ENCODE results near the gene SCAMP1. TPM values are rescaled to one million over a fixed set of nuclear protein-coding genes. Genes with fewer than 3 reads are reported as not detected.
A peak's percentile ranks its signal among the peaks of the same experiment; 100 is the strongest.

The SCAMP1 gene
- total RNA-seq, 1 donor from 2014 or later, result 51.6 TPM

DNA sequence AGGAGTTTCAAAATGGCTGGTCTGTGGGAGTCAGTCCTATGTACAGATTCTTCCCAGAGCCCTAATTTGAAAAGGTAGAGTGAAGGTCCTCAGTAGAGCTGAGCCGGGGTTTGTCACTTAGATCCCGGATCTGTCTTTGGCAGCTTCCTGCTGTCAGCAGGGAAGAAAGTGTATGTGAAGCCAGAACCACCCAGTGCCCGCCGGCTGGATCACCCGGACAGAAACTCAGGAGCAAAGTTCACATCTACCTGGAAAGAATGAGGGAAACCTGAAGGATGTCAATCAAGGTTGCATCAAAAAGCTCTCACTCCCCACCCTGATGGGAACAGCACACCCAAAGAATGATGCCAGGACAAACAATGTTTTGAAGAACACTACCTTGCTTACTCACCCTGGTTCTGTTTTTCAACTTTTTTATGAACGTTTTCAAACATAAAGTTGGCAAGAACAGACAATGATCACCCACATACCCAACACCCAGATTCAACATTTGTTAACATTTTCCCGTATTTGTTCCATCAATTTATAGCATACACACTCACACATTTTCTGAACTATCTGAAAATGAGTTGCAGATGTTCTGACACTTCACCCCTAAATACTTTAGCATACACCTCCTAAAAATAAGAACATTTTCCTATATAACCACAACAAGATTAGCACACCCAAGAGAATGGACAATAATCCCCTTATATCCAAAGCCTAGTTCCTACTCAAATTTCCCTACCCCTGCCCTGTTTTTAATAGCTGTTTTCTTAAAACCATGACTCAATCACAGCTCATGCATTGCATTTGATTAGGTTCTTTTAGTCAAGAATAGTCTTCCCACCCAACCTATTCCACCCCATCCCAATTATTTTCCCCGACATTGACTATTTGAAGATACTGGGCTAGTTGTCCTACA, 154.3 kb downstream of the SCAMP1 start:
- peak; percentile 49 for DNase-seq

DNA sequence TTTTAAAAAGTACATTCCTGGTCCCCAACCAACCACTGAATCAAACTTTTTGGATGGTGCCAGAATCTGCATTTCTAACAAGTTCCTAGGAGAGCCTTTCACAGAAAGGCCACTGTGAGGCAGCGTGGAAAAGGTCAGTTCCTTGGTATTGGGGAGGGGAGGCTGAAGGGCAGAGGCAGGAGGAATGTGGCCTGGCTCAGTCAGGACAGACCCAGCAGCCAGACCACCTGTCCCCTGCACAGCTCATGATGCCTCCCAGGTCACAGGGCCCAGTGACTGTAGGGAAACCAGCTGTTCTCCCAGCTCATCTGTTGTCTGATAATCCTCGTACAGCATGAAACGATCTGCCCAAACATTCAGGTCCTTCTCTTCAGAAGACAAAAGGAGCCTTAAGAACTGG, 155.3 kb downstream of the SCAMP1 start:
- no peak for DNase-seq

DNA sequence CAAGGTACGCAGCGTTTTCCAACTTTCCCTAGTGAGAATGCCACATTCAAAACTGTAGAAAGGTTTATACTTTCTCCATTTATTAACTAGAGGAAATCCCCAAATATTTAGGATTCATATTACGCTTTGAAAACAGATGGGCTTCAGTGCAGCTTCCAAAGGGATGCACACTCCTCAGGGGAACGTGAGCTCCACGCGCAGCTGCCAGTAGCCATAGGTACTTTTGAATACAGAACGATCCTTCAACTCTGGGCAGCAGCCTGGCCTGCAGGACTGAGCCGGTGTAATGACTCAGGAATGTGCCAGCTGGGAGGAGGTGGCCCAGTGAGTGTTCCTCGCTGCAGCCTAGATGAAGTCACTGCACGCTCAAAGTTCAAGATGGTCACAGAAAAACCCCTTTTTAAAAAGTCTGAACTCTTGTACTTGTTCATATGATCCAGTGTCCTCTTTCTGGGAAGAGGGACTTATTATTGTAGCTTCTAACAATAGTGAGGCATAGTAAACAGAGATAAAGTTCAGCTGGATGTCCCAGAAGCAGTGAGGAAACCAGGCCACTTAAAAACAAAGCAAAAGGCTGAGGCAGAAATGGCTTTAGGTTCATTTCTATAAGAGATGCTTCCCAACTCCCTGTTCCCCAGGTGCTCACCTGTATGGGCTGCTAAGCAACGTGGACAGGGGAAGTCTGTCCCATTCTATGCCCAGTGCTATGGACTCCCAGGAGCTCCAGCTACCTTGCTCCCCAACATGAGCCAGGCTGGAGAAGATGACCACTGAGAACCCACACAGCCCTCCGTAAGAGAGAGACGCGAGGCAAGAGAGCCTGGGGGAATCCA, 158.2 kb downstream of the SCAMP1 start:
- DNase-seq, result no peak

DNA sequence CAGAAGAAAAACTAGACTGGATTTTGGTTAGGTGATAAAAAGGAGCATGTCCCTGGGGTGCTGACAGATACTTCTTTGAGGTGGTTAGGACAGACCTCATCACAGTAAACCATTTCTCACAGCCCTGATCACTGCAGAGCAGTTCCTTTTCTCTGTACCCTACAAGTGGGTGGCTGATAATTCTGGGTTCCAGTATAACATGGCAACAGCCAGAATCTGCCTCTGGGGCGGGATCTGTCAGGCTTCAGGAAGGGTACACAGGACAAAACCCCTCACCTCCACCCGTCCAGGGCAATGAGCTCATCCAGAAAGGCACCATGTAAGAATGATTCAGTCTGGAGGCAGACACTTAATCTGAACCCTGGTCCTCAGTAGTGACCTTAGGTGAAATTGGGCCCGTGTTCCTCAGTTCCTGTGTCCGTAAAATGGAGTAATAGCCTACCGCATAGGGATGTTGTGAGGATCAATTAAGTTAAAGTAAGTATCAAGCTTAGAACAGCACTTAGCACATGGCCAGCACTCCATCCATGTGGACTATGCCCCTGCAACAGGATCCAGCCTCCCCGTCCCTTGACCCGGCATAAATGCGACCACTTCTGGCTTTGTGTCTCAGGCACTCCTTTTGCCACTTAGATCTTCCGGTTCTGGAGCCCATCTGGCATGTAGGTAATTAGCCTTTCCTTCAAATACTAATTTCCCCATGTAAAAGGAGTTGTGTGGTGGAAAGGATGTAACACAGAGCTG, 159.0 kb downstream of the SCAMP1 start:
- no peak for DNase-seq

DNA sequence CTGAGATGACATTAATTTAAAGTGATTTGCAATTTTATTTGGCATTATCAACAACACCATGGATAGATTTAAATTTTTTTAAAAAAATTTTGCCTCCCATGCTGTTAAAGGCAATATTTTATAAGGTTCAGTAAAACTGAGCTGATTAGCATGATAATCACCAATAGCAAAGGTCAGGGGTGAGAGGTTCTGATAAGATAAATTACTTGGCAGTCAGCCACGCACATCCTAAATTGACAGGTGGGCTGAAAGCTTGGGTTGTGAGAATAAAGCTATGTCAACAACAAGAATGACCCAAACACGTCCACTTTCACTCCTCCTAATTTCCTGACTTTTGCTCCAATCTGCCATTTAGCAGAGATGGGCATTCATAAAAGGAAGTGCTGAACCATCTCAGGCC, 161.0 kb downstream of the SCAMP1 start:
- DNase-seq, result no peak

DNA sequence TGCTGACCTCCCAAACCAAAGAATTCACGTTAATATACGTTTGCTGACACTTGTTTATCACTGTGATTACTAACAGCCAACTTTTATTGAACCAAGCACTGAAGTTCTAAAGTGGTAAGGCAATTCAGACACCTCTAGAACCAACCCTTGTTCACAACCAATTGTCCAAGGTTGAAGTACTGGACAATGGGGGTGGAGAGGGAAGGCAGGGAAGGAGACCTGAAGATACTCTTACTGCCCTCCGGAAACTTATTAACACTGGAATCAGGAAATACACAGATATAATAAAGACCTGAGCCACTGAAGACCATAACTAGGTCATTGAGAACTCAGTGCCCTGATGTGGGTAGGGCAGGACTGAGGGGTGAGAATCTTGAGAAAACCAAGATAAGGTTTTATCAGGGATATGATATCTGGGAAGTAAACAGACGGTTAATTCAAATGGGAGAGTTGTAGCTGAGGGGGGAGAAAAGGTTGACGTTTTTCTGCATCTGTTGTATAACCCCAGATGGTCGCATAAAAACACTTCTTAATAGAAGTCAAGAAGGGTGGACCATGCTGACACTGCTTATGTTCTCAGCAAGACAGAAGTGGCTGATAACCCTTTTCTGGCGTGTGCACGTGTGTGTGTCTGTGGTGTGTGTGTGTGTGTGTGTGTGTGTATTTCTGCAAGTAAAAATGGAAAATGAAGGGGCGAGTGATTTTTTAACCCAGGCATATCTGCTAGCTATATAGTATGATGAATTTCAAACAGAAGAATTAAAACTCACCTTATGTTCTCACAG, 162.3 kb downstream of the SCAMP1 start:
- no peak for DNase-seq

DNA sequence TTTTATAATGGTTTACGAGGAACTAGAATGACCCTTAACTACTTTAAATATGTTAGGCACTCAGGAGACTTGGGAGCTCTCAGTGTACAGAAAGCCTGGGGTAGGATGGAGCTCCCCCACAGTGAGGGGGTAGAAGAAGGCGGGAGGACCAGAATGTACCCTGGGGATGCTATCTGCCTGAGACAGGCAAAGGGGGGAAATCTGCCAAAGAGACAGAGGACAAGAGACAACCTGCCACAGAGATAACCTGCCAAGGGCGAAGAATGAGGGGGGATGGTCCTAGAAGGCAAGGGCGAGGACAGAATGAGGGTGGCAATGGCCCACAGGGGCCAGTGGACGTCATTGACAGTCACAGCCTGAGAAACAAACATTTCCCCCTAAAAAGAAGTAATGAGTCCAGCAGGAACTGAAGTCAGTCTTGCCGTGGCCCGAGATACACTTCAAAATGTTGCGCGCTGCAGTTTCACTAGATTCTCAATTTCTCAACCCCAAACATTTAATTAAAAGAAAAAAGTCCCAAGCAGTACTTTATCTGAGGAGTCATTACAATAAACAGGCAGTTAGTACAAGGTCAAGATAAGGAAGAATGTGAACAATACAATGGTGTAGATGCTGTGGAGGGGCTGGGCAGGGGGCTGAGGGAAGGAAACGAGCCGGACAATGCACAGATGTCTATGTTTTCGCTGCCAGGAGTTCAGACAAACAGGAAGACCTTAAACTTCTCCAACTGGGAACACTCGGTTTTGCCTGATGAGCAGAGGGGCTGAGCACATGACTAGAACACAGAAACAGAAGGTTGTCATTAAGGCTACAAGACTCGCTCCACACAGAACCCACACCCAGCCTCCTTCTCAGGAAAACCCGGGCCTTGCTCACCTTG, 163.1 kb downstream of the SCAMP1 start:
- no peak for DNase-seq

DNA sequence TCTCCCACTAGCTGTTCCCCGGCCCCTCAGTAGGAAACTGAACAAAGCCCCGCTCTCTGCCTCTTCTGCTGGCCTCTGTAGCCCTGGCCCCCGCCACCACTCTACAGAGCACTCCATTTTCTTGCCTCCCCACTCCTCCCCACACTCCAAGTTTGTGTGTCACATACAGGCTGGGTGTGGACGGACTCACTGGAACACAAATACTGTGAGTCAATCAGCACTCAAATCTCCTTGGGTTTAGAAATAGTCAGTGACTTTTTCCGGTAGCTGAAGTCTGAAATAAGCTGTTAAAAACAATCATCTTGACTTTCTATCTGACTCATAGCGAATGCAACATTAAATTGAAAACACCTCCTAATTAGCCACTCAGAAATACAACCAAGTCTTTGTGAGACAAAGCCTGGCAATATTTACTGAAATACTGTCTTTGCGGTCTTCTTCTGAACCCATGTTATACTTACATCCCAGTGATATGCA, 165.7 kb downstream of the SCAMP1 start:
- no peak for DNase-seq

DNA sequence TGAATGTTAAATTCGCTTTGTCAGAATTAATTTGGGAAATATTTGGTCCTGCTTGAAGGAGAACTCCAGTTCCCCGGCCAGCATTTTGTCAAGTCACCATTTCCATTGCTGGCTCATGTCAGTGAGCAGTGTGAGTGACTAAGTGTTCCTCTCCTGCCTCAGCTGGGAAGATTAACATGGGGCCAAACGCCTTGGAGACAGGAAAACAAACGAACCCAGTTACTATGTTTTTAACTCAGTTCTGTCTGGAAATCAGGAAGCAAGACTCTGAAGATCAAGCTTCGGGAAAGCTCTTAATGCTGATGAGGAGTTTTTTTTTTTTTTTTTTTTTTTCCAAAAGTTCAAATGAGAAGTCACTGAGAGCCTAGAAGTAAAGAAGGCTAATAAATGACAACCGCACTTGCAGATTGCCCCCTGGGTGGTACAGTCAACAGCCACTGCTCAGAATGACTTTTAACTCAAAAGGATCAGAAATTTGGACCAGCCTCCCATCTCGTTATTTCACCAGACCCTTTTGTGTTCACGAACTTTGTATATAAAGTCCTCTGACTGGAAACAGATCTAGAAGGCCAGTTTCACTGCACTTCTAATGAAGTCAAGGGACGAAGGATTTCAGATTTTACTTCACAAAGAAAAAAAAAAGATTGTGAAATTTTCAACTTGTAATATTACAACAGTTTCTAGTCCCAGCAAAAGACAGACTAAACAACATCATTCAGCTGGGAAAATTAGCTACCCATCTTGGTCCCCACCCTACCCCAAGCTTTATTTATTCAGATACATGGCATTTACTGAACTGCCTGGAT, 166.8 kb downstream of the SCAMP1 start:
- peak; percentile 91 for DNase-seq

DNA sequence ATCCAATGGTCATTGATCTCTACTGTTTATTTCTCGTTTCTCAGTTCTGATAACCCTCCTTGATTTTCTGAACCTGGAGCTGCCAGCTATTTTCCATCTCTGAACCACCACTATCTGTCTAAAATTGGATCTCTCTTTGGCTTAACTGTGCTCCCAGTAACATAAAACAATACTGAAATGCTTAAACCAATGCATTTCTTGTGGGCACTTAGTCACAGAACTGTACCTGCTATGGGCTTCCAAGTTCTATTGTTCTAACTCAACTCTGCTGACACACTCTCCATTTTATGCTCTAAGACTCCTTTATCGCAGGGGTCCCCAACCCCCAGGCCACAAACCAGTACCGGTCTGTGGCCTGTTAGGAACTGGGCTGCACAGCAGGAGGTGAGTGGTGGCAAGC, 167.5 kb downstream of the SCAMP1 start:
- DNase-seq, result no peak

Small RNA genes lying within 50 kb of the gene (small RNA-seq; reads per million reads assigned to genes)
- gene RF00019 (ENCODE audit: low replicate concordance) (not detected), gene RNU6-183P (ENCODE audit: low replicate concordance) (not detected)

Other genes with a start within 250 kb of the SCAMP1 start
- 50.3 TPM for gene AP3B1, start 65.9 kb upstream of the SCAMP1 start, total RNA-seq

Data from skin of body (tissue), 3 donors.